SW480 (cell line): Measurements from ENCODE around the gene NDRG3.
"Not testable (repeated sequence)": the region's sequence is repeated elsewhere in the genome, so short reads cannot be mapped to it uniquely, and the experiment has no call there.

Source experiments
- DNase-seq: peaks from one replicate; pipeline ENCODE4 v3.0.0-alpha.2; 2016; ENCODE audit warnings: low spot score

The NDRG3 gene

GRCh38 chr20:36760647-36761046, 14.8 kb upstream of the NDRG3 start:
- no peak for DNase-seq

GRCh38 chr20:36758276-36758675, 12.4 kb upstream of the NDRG3 start:
- DNase-seq: no peak

GRCh38 chr20:36756496-36756895, 10.6 kb upstream of the NDRG3 start:
- DNase-seq: no peak

- DNase-seq: peak; percentile 80
Measured at GRCh38 chr20:36754656-36755222, 8.8 kb upstream of the NDRG3 start.

DNA sequence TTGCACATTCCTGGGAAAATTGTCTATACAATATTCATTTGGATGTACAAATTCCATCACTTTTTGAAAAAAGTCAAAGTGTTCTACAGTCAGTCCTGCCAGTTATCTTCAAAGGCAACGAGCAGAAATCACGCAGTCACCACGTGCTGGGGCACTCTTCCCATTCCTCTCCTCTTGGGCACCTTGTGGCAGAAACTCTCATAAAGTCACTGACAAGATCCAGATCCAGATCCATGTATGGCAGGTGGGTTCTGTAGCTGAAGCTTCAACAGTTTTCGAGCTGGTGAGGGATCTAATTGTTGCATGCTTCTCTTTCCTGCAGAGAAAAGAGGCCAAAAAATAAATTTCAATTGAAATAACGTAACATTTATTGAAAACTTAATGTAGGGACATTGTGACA, 6.7 kb upstream of the NDRG3 start:
- no peak for DNase-seq

DNA sequence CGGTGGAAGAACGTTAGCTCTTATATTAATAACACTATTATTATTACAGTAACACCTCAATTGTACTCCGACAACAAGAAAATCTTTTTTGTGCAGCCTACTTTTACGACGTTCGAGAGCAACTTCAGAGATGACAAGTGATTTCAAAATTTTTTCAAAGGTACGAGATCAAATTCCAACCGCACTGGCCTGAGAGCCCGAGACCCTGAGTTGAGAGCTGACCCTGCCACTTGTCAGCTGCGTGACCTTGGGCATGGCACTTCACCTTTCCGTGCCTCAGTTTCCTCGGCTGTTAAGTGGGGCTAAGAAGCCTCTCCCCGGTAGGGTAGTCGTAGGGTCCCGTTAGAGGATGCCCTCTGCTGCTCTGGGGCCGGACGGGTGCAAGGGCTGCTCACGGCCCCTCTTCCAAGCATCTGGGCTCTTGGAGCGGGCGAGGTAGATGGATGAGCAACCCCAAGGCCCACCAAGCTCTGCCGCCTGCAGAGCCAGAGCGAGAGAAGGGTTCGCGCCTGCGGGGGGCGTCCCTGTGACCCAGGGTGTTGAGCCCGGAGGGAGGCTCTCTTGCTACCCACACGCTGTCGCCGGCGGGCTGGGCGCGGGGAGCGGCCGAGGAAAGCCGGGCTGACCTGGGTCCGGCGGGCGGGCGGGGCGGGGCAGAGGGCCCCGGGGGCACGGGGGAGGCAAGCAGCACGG, 510 bp downstream of the NDRG3 start:
- peak; percentile 58 for DNase-seq

GRCh38 chr20:36744764-36745191, 1.1 kb downstream of the NDRG3 start:
- peak; percentile 59 for DNase-seq

DNA sequence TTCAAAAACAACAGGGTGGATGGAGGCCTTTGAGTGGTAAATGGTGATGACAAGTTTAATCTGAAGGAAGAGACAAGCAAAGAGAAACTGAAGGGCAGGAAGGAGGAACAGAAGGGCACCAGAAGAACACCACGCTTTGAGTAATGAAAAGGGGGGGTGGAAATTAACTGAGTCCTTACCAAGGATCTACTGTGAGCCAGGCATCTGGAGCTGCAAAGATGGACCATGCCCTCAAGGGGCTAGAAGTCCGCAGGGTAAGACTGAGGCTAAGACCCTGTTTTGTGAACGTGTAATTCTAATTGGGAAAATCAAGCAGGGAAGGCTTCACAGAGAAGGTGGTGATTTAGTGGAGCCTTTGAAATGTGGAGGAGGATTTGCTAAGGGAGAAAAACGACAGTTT, 1.6 kb downstream of the NDRG3 start:
- no peak for DNase-seq

DNA sequence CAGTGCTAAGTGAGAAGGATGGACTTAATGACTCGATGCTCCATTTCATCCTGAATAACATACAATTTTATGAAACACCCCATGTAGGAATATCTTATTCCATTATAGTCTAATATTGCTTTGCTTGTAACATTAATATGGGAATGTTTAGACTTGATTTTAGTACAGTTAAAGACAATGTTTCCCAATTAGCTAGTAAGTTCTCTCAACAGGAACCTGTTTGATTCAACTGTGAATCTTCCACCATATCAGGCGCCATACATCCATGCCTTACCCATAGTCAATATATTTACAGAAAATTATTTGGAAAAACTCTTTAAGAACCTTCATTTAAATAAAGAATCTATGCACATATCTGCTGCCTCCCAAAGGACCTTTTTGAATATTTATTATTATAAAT, 3.3 kb downstream of the NDRG3 start:
- DNase-seq: no peak

DNA sequence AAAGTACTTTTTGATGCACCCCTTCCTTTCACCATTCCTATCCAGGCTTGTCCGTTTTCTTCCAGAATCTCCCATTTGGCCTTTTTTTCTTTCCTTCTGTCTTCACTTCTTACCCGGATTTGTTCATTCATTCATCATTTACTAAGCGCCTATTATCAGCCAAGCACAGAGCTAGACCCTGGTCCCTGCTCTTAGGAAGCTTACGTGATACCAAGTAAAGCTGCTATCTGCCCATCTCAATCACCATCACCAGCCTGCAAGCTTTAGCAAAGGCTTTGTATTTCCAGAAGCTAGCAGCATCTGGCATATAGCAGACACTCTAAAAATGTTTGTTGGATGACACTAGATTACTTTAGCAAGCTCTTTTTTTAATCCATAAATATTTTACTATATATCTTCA, 4.8 kb downstream of the NDRG3 start:
- DNase-seq: no peak

GRCh38 chr20:36737183-36737499, 8.7 kb downstream of the NDRG3 start:
- DNase-seq: no peak

DNA sequence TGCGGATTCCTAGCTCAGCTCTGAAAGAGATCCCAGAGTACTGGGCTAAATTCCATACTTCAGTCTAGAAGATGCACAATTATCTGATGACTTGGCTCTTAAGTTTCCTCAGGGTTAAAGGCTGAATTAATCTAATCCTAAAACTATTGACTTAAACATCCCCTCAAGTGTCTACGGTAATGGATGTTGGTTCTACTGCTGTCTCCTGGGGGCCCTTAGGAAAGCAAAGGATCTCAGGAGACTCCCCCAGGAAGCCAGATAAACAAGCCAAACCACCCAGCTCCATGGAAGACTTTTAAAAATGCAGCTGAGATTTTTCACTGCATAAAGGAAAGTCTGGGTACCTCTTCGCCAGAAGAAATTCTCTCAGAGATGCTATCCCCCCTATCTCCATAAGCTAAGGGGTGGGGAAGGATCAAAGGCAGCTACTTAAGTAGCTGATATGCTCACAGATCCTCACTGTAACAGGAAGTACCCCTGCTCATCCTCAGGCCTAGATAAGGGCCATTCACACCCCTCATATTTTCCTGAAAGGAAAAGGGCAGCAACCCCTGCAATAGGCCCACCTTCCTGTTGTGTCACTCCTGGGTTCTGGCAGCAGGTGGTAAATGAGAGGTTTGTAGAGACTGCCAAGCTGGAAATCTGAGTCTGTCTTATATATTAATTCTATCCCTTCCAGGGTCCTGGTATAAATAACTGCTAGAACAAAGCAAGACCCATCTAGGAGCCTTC, 9.3 kb downstream of the NDRG3 start:
- DNase-seq: no peak

- no peak for DNase-seq
Measured at GRCh38 chr20:36732456-36732855, 13.4 kb downstream of the NDRG3 start.

DNA sequence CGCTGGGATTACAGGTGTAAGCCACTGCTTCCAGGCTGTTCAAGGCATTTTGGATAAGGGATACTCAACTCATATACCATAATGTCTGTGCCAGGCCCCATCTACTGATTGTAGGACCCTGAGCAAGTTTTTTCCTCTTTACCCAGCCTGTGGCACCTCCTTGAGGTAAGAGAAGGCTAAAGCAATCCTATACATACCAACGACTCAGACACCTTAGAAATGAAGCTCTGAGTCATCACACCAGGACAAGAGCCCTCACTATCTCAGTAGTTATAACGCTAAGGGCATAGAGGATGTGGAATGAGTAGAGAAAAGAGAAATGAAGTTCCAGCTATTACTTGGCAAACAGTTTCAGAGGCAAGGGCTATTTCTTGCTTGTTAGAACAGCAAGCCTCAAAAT, 16.9 kb downstream of the NDRG3 start:
- peak; percentile 63 for DNase-seq

DNA sequence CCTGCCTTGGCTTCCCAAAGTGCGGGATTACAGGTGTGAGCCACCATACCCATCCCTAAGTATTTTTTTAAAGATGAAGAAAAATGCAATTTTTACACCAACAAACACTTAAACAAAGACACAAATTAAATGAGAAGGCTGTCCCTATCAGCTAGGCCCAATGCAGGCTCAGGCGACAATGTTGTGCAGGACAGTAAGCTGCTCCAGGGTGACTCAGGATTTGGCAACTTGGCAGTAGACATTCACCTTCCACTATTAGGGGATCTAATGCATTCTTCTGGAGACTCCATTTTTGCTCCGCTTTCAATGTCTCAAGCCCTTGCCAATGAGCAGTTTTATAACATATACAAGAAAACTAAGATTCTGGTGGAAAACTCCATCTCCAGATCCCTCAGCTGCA, 19.7 kb downstream of the NDRG3 start:
- DNase-seq: no peak

- no peak for DNase-seq
Measured at GRCh38 chr20:36720510-36720909, 25.4 kb downstream of the NDRG3 start.

- DNase-seq: no peak
Measured at GRCh38 chr20:36717657-36718056, 28.2 kb downstream of the NDRG3 start.

- DNase-seq: no peak
Measured at GRCh38 chr20:36717021-36717420, 28.9 kb downstream of the NDRG3 start.

DNA sequence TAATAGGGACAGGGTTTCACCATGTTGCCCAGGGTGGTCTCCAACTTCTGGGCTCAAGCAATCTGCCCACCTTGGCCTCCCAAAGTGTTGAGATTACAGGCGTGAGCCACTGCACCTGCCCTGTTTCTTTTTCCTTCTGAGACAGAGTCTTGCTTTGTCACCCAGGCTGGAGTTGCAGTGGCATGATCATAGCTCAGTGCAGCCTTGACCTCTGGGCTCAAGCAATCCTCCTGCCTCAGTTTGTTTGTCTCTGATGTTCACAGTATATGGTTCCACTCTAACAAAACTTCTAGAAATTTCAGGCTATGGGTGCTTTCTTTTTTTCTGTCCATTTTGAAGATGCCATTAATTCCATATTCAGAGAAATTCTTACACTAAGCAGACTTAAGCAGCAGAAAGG, 33.1 kb downstream of the NDRG3 start:
- no peak for DNase-seq

- DNase-seq: no peak
Measured at GRCh38 chr20:36709126-36709525, 36.8 kb downstream of the NDRG3 start.

- DNase-seq: no peak
Measured at GRCh38 chr20:36703530-36703929, 42.4 kb downstream of the NDRG3 start.

GRCh38 chr20:36700438-36700837, 45.5 kb downstream of the NDRG3 start:
- no peak for DNase-seq

GRCh38 chr20:36695467-36695866, 50.4 kb downstream of the NDRG3 start:
- not testable (repeated sequence) for DNase-seq

- DNase-seq: no peak
Measured at GRCh38 chr20:36688630-36689029, 57.3 kb downstream of the NDRG3 start.
